22Rv1 (cell line): Measurements from ENCODE around the gene TRIM43.
"Not testable (repeated sequence)": the region's sequence is repeated elsewhere in the genome, so short reads cannot be mapped to it uniquely, and the experiment has no call there.

Source experiments
- CTCF ChIP-seq: fragments of 450-650 bp; IDR thresholded peaks from 2 replicates; pipeline ENCODE4 v1.5.1; 2017; ENCODE audit warnings: mild to moderate bottlenecking
- ZFX ChIP-seq: fragments of 450-650 bp; IDR thresholded peaks from 2 replicates; pipeline ENCODE4 v1.6.1; 2017; ENCODE audit warnings: antibody characterized with exemption, borderline replicate concordance

- not testable (repeated sequence) for TF ChIP-seq CTCF, ZFX
These were observed 18.0 kb downstream of the TRIM43 start for GRCh38 chr2:95609764-95610163.
